Stimulated activated CD8-positive, alpha-beta memory T cell treated with anti-CD3 and anti-CD28 coated beads, Interleukin-15, amount 100 ng/mL, for 4 hours (primary cell): ENCODE data around the gene LCN1.

Experiments
- DNase-seq, 2 donors: peaks; one replicate each; pipeline ENCODE4 v3.0.0-alpha.2; 2020; ENCODE audit warnings: low read depth in 2 of 2

The LCN1 gene

DNA sequence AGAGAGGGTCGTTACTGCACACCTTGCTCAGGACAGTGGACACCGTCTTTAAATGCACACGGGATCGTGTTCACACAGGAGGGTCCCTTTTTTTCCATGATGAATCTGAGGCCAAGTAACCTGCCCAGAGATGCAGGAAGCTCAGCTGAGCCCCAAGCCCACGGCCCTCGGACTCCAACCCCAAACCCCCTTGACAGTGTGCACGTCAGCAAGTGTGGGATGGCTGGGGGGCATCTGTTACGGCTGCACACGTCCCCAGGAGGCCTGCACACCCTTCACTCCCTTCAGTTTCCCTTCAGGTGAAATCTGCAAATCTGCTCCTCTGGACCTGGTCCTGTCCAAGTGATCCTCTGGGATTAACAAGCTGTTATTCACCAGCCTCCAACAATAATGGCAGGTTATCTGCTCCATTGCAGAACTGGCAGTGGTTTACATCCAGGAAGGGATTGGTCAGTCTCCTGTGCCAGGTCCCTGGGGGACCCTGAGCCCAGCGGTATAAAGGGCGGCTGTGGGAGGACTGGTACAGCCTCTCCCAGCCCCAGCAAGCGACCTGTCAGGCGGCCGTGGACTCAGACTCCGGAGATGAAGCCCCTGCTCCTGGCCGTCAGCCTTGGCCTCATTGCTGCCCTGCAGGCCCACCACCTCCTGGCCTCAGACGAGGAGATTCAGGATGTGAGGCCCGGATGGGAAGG is at the start of gene LCN1:
Gene LCN1 (plus strand): TSS at position 525 of the 692 bp plus-strand sequence. CDS start 58 bp downstream, at position 583.
- no peak for DNase-seq

DNA sequence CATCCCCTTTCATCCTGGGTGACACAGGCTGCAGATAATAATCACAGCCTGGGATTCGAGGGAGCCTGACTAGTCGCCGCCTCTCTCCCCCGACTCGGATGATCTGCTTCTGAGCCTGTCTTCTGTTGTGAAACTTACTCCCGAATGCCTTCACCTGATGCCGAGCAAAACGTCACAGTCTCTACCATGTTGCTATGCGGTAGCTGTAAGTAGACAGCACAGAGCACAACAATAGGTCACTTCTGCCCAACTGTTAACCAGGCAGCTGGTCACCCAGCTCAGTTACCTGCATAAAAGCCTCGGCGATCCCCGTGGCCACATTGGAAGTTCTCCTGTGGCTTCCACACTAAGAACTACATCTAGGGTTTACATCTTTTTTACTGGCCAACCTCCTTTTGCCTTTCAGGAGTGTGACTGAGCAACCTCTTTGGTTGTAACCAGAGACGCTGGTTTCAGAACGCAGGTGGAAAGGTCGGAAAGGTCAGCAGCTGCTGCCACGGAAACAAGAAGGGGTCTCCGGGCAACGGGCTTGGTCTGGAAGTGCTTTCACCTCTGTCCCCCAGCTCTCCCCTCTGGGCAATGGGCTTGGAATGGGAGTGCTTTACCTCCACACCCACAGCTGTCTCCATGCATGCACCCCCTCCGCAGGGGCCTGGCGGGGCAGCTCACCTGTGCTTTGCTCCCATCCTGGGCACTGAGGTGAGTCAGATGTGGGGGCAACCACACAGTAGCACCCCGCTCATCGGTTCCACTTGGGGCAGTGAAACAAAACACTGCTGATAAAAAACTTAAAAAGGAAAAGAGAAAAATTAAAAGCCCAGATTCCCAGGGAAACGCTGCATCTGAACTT is 49.2 kb upstream of the LCN1 start:
- DNase-seq, result no peak

DNA sequence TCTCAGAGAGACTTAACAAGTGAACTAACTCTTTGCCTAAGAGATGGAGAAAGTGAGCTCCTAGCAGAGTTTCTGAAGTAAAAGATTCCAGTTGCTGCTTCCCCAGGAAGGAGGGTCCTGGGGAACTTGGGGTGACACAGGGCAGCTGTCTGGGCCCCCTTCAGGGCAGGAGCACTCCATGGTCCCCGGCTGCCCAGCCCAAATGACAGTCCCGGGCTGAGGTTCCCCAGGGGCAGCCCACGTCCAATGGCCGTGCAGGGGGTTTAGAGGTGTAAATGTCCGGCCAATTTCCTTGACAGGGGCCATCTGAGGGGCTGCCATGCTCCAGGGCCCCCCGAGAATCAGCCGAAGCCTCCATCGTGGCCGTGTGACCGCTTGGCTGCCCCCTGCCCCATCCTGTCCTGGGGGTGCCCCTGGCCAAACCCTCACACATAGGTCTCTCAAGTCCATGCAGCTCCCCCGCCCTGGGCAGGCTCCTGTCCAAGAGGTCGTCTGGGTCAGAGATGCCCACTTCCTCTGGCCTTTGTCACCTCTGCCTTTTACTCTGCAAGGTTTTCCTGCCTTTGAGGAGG is 47.2 kb upstream of the LCN1 start:
- no peak for DNase-seq

DNA sequence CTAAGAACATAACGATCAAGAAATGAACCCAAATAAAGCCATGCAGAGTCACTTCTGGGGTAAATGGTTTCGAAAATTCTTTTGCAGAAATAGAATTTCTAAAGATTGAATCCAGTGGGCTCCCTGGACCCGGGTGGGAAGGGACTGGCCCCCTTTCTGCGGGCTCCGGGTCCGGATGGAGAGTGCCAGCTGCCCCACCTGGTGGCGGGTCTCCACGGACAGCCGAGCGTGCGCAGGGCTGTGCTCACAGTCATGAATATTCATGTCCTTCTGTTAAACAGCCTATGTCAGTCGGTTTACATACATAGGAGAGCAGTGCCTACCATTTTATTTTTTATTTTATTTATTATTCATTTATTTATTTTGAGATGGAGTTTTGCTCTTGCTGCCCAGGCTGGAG is 46.3 kb upstream of the LCN1 start:
- DNase-seq, result no peak

DNA sequence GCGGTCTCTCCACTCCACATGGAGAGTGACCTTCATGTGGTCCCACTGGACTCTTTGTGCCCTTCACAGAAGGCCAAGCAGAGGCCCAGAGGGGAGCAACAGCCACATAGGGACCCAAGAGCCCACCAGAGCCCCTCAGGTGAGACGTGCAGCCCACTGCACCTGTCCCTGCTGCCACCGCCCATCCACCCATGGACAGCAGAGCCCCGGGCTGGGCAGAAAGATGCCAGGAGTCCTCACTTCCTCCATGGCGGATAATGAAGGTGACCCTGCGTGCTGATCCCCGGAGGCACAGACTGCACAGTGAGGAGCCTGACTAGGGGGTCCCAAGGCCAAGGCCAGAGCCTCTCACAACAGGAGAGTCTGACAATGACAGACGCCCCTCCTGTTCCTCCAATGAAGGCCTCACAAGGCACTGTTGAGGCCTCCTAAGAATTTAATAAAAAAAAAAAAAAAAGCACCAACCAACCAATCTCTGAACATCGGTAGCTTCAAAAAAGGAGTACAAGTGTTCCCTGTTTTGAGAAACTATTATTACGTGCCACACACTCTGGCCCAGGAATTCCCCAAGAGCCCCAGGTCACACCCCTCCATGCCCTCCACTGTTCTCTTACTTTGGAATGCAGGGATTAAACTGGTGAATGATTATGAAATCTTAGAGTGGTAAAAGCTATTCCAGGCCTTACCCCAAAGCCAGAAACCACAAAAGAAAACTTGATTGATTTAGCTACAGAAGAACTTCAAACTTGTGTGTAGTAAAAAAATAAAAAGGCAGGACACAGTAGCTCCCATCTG is 44.5 kb upstream of the LCN1 start:
- no peak for DNase-seq

DNA sequence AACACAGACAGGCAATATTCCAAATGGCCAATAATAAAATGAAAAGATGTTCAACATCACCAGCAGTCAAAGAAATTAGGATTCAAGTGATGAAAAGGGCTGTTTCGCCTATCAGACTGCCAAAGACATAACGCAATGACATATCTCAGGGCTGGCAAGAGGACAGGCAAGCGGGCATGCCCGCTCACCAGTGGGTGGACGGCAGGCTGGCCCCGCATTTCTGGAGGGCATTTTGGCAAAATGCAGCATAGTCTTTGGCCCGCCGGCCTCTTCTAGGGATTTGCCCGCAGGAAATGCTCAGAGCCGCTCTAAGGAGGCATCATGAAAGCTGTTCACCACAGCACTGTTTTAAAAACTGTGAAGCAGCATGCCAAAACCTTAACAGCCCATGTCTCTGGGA is 43.0 kb upstream of the LCN1 start:
- DNase-seq, result no peak

DNA sequence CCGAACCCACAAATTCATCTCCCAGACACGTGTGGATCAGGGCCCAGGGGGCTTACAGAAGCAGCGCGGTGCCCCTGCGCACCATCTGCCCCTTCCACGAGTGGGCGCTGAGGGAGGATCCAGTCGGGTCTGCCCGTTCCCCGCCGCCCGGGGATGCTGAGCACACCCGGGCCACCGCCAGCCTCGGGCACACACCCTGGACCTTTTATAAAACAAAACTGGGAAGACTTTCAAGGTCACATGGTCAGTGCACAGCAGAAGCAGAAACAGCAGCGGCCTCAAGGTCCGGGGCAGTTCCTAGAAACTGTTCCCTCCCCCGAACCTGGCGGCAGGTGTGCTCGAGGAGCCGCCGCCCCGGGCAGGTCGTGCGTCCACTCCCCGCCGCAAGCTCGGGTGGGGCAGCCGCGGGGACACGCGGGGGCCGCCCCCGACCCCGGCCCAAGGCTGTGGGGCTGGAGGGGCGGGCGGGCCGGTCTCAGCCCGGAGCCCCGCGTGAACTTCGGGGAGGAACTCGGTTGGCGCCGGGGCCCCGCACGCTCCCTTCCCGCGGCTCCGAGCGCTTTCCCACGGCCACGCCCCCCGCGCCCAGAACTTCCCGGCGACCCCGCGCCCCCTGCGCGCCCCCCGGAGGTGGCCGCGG is 42.3 kb upstream of the LCN1 start:
- DNase-seq, result no peak

DNA sequence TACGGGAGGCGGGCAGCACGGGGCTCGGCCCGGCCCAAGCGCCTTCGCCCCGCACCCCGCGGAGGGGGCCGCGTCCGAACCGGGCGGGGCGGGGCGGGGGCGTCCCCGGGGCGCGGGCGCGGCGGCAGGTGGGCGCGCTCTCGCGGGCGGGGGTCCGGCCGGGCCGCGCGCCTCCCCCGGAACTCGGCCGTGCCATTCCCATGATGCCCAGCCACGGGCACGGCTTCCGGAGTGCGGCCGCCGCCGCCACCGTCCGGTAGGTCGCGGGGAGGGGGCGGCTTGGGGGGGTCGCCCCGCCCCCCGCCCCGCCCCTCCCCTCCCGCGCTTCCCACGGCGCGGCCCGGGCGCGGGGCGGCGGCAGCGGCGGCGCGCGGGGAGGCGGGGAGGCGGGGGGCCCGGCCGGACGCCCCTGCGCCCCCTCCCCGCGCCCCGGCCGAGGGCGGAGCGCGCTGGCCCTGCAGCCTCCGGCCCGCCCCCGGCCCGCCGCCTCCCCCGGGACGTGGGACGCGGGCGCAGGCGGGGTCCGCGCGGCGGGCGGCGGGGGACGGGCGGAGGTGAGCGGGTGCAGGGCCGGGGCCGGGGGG is 41.7 kb upstream of the LCN1 start, which contains the start of gene PPP1R26:
Gene PPP1R26 (plus strand): TSS at position 314 of the 584 bp plus-strand sequence. CDS start 4,729 bp downstream, outside the sequence.
- no peak for DNase-seq

DNA sequence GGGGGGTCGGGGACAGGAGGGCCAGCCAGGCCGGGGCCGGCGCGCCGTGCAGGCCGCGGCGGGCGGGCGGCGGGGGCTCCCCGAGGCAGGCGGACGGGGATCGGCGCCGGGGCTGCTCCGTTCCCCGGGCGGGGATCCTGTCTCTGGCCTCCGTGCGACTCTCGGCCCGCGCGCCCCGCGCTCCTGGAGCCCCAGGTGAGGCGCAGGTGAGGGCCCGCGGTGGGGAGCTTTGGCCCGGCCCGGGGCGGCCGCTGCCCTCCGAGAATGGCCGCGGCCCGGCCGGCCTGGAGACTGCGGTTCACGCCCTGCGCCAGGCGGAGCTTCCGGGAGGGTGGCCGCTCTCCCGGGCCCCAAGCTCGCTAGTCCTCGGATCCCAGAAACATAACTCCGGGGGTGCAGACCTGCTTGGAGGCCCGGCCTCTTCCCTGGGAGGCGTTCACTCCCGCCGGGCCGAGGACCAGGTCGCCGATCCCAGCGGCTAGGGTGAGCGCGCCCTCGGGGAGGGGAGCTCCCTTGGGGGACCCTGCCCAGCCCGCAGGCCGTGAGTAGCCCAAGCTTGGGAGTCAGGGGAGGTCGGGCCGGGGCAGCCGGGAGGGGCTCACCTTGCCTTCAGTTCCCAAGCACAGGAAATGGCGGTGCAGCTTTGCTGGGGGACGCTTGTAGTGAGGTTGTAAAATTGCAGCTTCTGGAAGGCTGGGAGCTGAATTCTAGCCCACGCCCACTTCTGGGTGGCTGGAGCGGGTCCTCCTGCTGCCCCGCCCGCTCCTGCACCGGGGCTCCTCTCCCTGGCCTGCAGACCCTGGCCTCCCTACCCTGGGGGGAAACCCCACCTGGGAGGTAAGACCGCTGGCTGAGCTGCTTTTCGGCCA is 40.9 kb upstream of the LCN1 start:
- no peak for DNase-seq

DNA sequence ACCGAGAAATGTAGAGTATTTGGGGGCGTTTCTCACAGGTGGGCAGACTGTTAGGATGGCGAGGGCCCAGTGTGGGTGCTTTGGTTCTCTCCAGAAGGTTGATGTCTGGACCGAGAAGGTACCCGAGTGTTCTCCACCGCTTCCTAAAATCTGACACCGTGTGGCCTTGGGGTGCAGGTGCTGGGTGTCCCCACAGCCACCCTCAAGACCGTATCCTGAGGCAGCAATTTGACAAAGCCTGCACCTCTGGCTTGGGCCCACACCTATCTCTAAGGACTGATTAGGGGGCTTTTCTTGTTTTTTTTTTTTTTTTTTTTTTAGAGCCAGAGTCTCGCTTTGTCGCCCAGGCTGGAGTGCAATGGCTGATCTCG is 40.3 kb upstream of the LCN1 start:
- DNase-seq, result no peak

DNA sequence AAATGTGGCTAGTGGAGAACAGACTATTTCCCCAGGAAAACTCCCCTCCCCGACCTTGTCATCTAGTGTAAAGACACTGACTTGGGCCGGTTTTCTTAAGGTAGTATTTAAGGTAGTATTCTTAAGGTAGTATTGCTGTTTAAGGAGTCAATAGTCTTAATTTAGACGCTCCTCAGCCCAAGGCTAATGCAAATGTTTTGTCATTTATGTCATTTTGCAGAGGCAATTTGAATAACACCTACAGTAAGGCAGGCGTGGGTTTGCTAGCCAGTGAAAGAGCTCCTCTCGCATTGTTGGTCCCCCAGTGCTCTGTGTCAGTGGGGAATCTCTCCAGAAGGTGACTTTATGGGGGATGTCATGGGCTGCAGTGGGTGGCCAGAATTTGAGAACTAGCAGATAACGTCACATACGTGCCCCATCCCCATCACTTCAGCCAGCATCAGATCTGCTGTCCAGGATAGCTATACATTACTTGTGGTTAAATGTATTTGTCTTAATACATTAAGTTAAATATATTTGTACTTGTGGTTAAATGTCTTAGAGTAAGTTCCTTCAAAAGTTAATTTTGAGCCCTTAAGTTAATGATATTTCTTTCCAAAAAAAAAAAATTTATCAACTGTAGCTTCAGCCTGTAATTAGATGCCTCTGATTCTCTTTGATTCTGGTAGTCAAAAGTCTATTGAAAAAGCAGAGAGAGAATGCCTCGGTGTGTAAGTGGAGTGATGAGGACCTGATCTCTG is 39.1 kb upstream of the LCN1 start:
- DNase-seq, result no peak

DNA sequence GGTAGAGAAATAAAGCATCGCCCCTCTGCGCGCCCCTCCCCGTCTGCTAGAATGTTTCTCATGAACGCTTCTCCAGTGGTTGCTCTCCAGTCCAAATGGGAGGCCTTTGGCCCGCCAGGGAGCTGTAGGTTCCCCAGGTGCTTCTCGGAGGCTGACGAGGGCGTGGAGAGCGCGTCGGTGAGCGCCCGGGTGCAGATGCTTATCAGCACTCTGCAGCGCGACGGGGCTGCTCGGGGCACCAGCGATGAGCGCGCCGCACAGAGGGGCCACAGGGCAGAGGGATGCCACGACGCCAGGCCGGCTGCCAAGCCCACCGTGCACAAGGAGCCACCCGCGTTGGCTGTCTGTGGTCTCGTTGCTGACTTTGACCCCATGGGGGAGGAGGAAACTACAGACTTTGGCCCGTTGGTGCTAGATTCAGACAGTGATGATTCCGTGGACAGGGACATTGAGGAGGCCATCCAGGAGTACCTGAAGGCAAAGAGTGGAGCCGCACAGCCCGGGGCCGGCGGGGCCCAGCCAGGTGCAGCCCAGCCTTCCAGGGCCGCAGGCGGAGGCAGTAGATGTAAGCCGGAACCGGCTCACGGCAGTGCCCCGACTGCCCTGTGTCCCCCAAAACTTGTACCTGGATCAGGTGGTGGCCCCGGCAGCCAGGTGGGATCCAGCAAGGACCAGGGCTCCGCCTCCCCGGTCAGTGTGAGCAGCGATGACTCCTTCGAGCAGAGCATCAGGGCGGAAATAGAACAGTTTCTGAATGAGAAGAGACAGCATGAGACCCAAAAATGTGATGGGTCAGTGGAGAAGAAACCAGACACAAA is 36.6 kb upstream of the LCN1 start:
- no peak for DNase-seq

DNA sequence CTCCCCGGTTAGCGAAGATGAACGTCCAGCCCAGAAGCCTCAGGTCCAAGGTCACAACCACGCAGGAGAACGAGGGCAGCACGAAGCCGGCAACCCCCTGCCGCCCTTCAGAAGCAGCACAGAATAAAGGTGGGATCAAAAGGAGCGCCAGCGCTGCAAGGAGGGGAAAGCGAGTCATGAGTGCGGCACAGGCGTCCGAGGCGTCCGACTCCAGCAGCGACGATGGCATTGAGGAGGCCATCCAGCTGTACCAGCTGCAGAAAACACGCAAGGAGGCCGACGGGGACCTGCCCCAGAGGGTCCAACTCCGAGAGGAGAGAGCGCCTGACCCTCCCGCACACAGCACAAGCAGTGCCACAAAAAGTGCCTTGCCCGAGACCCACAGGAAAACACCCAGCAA is 35.9 kb upstream of the LCN1 start:
- DNase-seq, result no peak

DNA sequence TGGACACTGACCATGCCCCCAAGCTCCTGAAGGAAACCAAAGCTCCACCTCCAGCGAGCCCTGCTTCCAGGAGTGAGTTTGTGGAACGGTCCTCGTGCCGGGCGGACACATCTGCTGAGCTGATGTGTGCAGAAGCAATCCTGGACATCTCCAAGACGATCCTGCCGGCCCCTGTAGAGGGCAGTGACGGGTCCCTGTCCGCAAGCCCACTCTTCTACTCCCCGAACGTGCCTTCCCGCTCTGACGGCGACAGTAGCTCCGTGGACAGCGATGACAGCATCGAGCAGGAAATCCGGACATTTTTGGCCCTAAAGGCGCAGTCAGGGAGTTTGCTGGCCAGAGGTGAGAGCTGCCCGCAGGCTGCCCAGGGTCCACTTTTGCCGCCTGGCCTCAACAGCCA is 35.4 kb upstream of the LCN1 start:
- no peak for DNase-seq

DNA sequence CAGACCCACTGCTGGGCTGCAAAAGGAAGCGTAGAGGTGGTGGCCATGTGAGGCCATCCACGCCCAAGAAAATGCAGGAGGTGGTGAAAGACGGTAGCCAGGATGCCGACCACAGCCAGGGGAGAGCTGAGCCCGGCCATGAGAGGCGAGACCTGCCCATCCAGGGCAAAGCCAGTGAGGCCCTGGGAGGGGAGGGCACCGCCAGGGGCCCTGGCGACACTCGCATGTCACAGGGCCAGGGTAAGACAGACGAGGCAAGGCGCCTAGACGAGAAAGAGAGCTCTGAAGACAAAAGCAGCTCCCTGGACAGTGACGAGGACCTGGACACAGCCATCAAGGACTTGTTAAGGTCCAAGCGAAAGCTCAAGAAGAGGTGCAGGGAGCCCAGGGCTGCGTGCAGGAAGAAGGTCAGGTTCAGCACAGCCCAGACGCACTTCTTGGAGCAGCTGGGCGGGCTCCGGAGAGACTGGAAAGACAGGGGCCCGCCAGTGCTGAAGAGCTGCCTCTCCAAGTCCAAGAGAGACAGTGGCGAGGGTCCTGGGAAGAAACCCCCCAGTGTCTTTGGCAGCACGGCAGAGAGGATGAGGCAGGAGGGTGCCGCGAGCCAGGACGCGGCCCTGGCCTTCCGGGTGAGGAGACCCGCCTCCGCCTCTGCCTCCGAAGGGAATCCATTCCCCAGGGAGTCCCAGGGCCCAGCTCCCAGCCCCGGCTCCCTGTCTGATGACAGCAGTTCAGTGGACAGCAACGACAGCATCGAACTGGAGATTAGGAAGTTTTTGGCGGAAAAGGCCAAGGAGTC is 34.8 kb upstream of the LCN1 start:
- no peak for DNase-seq

DNA sequence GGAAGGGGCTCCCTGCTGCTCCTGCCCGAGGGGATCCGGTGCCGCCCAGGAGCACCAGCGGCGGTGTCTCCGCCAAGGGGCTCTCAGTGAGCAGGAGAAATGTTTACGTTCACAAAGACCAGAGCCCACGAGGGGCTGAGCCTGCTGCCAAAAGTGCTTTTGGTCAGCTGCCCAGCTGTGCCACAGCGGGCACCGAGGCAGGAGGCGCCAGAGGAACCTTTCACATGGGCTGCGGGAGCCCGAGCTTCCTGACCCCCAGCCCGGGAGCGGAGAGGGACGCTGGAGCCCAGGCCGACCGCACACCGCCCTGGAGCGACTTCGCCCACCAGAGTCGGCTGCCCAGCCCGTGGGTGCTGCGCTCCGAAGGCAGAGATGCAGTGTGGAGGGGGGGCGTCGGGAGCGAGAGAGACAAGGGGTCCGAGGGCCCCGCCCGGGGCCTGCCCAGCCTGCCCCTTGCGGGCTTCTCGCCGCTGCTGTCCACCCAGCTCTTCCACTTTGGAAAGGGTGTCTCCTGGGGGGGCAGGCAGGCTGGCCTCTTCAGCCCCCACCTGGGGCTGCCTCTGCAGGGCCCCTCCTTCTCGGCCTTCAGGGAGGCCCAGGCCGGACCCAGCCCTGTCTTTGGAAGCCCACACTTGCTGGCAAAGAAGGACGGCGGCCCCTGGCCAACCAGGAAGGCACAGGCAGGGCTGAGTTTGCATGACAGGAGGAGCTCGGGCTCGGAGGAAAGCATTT is 33.8 kb upstream of the LCN1 start:
- no peak for DNase-seq

DNA sequence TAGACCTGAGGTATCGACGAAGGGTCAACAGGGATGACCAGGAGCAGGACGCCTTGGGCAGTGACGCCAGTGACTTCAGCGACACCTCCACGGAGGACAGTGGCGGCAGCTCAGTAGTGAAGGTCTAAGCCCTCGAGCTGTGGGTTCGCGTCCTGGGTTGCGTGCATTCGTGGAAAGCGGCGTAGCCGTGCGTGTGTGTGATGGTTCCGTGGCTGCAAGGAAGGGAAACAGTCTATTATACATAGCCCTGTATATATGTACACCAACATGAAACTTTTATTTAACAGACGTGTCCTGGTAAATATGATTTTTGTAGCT is 33.3 kb upstream of the LCN1 start:
- DNase-seq, result no peak
